Pons (tissue), 1 donor: ENCODE results near the gene CENPX.

Experiments
- DNase-seq: peaks from one replicate; pipeline ENCODE4 v3.0.0-alpha.2; 2016; ENCODE audit warnings: low spot score

CENPX gene

DNA sequence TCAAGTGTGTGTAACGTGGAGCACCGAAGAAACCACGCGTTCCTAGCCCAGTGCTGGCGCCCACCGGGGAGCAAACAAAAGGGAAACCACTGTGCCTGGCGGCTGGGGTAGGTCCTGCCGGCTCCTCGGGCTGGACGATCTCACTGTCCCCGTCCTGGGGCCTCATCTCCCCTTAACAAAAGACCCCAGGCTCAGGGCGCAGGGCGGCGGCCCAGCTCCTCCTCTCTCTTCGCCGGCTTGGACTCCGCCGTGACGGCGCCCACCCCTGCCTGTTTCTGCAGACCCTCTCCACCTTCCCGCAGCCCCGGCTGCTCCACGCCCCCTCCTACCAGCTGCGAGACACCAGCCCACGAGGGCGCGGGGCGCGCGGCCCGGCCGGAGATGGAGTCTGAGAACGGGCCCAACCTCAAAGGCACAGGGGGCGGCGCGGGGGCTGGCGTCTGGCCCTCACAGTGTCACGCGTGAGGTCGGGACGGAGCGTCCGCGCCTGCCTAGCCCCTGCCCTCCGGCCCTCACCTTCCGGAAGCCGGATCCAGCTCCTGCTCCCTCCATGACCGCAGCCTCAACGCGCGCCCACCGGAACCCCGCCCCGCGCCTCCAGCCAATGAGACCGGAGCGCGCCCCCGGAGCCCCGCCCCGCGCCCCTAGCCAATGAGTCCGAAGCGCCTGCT, at the start of gene CENPX:
Gene CENPX, minus strand, starts transcription at position 569 of the 671 bp plus-strand sequence. Its CDS starts 17 bp downstream, at position 552.
- no peak for DNase-seq

DNA sequence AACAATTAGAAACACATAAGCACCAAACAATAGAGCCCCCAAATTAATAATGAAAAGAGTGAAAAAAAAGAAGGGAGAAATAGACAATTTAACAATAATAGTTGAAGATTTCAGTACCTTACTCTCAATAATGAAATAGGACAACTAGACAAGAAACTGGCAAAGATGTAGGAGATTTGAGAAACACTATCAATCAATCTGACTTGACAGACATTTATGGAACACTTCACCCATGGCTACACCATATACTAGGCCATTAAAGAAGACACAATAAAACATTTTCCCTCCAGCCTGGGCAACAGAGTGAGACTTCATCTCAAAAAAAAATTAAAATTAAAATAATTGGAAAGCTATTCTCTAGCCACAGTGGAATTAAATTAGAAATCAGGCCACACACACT, 47.9 kb upstream of the CENPX start:
- no peak for DNase-seq

DNA sequence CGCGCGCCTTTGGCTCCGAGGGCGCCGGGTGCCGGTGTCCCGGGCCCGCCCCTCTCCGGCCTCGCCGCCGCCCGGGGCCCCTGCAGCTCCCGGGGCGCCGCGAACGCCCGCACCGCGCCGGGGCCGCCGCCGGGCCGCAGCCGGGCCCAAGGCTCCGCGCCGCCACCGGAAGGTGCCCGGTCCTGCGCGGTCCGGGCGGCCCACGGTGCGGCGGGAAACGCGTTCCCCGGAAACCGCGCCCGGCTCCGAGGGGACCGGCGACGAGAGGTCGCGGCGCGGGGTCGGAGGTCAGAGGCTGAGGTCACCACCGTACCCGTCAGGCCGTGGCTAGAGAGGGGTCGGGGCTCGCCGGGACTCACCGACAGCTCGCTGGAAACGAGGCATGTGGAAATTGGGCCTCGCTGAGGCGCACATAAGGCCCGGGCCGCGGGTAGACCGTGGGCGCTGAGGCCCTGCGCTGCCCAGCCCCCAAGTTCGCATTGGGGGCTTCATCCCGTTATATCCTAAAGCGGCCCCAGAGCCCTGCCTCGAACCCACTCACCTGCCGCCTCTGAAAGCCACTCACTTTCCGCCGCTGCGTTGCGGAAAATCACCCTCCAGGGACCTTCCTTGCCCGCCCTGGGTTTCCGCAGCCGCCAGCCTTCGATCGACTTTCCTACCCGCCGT, 43.1 kb upstream of the CENPX start, which contains the start of gene DUS1L:
Gene DUS1L, minus strand, starts transcription at position 167 of the 666 bp plus-strand sequence. CDS start 745 bp downstream, outside the sequence.
- no peak for DNase-seq

GRCh38 chr17:82065193-82065637, 42.5 kb upstream of the CENPX start:
- no peak for DNase-seq

- no peak for DNase-seq
Measured at GRCh38 chr17:82064433-82065192, 41.9 kb upstream of the CENPX start.

- no peak for DNase-seq
Measured at GRCh38 chr17:82063424-82064415, 41.0 kb upstream of the CENPX start.

GRCh38 chr17:82062984-82063368, 40.3 kb upstream of the CENPX start:
- DNase-seq, result no peak

GRCh38 chr17:82062076-82062983, 39.7 kb upstream of the CENPX start:
- DNase-seq, result no peak

DNA sequence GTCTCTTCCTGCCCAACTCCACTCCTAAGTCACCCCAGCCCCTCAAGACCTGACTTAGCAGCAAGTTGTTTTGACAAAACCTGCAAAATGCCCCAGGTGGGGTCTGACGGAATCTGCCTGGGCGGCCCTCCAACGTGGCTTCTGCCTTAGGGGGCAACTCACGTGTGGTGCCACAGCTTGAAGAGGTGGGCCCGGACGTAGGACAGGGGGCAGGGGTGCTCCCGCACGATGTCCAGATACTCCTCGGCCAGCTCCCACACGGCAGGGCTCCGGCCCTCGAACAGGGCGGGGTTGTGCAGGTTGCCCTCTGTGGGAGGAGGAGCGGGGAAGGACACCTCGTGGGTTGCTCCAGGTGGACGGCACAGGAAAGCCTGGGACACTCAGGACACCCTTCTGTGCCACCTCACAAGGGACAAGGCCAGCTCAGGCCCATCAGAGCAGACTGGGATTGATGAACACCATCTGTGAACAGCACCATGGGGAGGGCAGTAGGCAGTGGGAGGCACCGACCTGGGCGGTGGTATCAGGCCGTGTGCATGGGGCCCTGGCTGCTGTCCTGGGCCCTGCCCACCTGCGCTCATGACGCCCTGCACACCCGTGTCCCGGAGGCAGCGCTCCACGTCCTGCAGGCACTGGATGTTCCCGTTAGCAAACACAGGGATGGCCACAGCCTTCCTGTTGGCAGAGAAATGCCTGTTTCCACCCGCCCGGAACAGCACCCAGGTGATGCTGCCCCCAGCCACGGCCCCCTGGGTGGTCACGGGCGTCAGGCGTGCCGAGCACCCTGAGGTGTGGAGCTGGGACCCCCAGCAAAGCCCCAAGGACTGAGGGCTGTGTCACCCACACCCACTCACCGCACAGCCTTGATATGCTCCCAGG, 38.6 kb upstream of the CENPX start:
- DNase-seq, result no peak

- no peak for DNase-seq
Measured at GRCh38 chr17:82060614-82061013, 37.9 kb upstream of the CENPX start.

- DNase-seq, result no peak
Measured at GRCh38 chr17:82060001-82060380, 37.3 kb upstream of the CENPX start.

DNA sequence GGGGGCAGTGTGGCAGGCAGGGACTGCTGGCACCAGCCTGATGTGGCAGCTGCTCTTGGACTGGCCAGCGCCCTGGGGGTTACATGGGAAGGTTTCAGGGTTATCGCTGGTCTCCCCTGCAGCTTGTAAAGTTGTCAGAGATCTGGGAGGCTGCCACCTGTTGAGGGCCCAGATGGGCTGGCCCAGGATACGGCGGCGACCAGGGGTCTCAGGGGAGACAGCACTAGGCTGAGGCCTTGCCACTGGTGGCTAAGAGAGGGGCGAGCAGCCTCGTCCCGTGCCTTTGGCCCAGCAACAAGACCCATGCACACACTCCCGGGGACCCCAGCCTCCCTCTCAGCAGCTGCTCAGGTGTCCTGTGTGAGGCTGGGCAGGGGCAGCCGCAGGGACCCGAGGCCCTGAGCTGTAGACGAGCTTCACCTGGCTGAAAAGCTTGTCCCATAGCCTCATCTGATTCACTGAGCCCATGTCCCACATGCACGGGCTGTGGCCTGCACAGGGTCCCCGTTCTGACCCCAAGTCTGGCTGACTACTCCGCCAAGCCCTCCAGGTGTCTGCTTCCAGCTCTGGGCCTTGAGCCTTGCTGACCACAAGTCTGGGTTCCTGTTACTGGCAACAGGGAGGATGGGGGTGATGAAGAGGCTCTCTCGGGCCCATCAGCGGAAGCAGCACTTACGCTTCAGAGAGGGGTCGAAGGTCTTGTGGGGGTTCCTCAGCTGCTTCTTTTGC, 36.8 kb upstream of the CENPX start:
- no peak for DNase-seq

DNA sequence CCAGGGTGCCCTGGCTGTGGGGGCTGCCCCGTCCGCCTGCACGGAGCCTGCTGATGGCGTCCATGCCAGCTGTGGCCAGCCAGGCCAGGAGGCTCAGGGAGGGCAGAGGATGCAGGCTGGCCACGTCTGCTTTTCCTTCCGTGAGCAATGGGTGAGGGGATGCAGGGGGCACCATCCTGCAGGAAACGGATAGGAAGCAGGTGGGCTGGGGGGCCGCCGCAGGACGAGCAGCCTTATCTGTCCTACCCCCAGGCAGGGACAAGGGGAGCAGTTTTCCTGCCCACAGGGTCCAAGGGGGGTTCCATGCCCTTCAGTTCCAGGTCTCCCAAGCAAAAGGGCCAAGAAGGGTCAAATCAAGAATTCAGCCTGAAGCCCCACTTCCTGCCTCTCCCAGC, 36.2 kb upstream of the CENPX start:
- no peak for DNase-seq

DNA sequence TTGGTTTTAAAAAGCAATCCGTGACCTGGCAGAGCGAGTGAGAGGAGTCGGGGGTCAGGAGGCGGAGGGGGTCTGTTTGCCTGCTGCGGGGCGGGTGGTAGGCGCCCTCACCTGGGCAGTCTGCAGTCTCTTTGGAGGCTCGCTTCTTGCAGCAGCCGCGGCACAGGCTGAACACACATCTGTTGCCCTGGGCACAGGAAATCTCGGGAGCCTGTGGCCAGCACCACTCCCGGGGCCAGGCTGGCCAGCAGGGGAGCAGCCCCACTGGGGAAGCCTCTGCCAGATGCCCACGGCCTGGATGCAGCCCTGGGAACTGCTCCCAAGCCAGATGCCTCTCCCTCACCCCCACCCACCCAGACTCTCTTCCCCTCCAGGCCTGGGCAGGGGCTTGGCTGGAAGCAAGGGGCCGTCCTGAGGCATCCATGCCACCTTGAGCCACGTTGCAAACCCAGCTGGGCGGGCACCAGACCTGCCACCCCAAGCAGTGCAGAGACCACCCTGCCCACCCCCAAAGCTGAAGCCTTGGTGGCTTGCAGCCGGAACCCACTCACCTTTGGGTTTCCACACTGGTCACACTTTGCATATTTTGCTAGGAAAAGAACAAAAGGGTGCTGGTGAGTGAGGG, 35.7 kb upstream of the CENPX start:
- no peak for DNase-seq

- no peak for DNase-seq
Measured at GRCh38 chr17:82056729-82057621, 34.3 kb upstream of the CENPX start.

DNA sequence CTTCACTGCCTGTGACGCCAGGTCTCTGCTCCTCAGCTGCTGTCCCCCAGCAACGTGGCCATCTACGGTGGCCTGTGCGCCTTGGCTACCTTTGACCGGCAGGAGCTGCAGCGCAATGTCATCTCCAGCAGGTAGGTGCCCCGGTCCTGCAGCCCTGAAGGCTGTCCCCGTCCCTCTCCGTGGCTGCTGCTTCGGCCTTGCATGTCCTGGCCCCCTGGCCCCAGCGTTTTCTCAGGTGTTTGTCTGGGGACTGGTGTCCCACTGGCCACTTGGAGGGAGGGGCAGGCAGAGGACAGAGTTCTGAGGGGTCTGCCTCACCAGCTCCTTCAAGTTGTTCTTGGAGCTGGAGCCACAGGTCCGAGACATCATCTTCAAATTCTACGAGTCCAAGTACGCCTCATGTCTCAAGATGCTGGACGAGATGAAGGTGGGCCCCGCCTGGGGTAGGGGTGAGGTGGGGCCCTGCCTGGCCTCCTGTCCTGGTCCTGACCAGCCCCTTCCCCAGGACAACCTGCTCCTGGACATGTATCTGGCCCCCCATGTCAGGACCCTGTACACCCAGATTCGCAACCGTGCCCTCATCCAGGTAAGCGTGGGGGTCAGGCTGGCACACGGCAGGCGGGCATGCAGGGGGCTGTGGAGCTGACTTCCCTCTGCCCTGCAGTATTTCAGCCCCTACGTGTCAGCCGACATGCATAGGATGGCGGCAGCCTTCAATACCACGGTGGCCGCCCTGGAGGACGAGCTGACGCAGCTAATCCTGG, 33.5 kb upstream of the CENPX start:
- no peak for DNase-seq
